Right renal cortex interstitium (tissue), 3 donors: ENCODE measurements around the gene LRRN2. TPM values are rescaled to one million over a fixed set of nuclear protein-coding genes. Genes with fewer than 3 reads are reported as not detected.

Source experiments
- DNase-seq, 3 donors: peaks; one replicate each; pipeline ENCODE4 v3.0.0-alpha.2; 2013; ENCODE audit warnings: low read depth in 3 of 3, low spot score in 2 of 3
- polyA plus RNA-seq, 3 donors: library from polyadenylated mRNA; unstranded; fragments of 120-200 nt; gene quantifications; one replicate each; pipeline ENCODE4 v1.2.1, GENCODE V29; 2013; ENCODE audit not compliant: insufficient read length in 3 of 3

Gene LRRN2
- polyA plus RNA-seq, 3 donors, result 10.6 to 10.7 (median 10.6) TPM

DNA sequence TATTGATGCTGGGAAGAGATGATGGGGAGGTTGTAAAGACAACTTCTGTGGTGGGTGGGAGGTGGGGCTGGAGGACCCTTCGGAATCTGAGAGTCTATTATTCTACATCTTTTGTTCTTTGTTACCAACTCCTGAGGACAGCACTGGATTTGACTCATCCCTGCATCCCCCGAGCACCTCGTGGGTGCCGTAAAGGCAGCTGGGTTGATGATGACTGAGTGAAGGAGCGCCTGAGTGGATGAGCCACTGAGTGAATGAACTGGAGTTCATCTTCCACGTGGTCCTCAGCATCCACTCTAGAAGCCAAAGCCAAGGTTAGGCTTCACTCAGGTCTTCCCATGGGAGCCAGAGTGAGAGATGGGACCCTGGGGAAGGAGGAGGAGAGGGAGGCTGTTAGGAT is 77.6 kb downstream of the LRRN2 start:
- no peak for DNase-seq

DNA sequence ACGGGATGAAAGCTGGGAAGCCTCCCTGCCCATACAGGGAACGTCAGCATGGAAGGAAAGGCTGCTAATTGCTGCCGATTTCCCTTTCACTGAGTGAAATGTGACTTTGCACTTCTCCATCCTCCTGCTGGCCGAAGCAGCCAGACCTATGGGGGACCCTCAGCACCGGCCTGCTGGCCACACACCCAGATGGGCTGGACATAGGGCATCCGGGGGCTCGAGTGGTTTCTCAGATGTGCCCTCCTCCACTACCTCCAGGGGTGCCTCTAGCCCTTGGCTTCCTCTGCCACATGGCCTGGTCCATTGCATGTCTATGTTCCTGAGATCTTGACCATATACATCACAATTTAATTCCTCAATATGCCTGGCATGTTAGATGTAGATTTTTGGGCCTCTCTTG is 79.7 kb downstream of the LRRN2 start:
- no peak for DNase-seq

DNA sequence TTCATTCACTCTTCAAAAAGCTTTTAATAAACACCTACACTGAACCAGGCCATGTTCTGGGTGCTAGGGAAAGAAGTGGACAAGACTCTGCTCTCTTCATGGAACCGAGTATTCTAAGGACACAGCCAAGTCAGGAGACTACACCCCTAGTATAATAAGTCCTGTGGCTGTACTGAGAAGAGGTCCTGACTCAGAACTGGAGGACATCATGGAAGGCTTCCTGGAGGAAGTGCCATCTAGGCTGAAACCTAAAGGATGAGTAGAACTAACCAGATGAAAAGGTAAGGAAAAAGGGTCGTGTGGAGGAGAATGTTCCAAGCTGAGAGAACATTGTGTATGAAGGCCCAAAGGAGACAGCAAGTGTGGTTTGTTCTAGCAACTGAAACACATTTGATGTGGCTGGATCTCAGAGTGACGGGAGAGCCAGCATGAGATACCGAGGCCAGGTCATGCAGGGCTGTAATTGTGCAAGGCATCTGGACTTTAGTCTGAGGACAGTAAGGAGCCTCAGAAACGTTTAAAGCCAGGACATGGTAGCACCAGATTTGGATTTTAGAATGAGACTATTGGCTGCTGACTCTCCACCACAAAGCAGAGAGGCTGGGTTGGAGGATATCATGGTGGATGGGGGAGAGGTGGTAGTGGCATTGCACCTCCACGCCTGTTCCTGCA is 82.5 kb downstream of the LRRN2 start:
- no peak for DNase-seq

DNA sequence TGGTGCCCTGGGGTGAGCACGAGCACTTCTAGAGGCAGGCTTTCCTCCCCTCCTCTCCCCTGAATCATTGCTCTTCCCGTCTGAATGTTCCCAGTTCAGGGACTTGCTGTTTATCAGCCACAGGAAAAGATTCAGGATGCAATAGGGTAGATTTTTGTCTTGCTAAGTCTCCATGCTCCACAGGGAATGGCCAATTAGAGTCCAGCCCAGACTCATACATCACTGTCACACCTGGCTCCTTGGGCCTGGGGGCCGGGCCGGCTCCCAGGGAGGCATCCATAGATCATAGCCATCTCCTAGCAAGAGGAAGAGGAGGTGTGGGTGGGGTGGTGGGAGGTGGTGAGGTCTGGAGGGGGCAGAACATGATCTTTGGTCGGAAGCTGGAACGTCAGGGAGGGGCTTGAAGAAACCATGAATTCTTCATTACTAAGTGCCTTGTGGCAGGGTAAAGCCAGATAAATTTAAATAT is 83.4 kb downstream of the LRRN2 start:
- no peak for DNase-seq

DNA sequence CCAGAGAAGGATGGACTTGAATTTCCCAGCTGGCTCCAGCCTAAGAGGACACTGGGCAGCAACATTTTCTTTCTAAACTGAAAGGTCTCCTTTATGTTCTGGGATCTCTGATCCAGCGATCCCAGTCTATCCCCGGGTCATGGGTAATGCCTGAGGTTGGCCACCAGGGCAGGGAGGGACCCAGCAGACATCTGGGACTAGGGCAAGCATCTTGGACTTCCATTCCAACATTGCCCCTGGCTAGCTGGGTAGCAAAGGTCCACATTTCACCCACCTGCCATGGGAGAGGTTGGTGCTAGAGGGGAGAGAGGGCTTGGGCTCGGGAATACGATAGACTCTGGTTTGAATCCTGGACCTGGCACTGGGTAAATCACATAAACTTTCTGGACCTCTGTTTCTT is 84.6 kb downstream of the LRRN2 start:
- DNase-seq, result no peak

DNA sequence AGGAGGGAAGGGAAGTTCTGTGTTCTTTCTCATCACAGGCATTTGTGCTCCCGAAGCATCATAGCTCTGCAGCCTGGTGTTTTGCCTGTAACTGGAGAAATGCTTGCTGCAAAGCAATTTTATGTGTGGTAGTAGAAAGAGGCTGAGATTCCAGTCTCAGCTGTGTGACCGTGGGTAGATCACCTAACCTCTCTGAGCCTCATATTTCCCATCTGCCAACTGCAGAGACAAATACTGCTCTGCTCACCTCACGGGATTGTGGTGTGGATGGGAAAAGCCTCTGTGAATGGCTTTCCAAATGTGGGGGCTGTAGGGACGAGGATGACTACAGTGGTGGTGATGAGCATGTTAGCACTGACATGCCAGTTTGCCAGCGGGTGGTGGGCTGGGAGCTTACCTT is 85.3 kb downstream of the LRRN2 start:
- DNase-seq, result no peak

DNA sequence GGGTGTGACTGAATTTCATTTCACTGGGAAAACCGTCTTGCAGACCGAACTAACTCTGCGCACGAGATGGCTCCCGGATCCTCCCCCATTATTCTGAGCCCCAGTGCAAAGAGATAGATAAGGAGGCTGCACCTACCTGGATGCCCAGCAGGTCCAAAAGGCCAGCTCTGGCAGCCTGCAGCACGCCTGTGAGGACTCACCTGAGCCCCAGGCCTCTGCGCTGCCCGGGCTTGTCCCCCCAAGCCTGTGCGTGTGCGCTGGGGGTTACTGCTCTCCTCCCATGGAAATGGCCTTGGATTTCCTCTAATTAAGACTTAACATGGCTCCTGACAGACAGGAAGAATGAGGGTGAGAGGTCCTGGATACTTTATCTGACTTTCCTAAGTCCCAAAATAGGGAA is 85.9 kb downstream of the LRRN2 start:
- DNase-seq, result no peak

DNA sequence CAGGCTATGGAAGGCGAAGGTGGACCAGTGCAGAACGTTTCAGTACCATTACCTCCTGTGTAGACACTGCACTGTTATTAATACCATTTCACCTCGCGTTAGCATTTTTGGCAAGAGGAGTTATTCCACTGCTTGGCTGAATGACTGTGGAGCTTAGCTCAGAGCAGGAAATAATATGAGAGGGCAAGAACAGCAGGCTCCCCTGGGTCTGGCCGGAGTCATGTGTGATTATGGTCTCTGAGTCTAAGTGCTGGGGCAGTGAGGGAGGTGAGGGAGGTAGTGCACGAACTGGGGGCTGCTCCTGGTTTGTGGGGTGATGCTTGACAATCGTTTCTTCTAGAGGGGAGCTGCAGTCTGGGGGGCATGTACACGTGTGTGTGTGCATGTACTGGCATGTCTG is 86.4 kb downstream of the LRRN2 start:
- DNase-seq, result no peak

DNA sequence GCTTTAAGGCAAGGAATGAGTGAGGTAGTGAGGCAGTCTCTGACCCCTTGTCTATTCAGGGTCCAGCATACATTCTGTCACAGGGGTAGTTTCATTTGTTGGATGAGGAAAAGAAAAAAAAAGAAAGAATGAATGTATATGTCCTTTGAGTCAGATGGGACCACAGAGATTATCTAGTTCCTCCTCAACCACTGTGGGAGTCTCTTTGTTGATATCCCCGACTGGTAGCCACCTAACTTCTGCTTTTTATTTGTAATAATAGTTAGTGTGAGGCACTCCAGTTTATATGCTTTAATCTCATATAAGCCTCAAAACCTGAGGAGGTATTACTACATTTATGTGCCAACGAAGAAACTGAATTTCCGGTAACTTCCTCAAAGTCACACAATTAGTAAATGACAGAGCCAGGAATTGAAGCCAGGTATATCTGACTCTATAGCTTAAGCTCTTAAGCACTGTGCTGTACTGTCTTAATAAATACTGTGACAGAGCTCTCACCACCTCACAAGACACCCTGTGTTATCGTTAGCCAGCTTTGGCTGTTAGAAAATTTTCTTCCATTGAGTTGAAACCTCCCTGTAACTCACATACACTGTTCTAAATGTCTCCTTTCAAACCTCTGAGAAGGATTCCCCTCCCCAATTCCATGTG is 87.1 kb downstream of the LRRN2 start:
- DNase-seq, result no peak

DNA sequence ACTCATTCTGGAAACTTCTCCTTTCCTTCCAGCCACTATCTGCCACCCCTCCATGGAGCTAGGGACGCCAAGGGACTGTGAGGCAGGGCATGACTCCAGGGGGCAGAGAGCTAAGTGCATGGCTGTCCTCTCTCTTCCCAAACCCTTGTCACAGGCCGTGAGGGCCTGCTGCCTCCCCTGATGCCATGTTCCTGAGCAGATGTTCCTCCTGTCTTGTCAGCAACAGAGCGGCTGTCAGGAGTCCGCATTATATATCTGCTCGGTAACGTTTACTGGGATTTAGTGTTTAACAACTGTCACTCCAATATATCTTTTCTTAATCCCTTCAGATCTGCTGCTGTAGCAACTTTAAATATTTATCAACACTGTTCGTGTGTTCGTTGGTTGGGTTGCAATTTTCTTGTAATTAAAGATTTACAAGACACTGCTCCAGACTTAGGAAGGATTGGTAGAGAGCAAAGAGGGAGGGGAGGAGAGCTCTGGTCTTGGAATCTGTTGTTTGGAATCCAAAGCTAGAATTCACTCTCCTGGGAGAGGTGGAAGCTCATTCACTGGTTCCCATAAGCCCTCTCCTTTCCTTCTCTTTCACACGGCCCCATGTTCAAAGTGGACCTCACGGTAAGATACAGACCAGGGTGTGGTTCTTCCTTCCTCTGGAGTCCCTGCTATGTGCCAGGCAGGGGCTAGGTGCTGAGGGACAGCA is 93.1 kb downstream of the LRRN2 start:
- DNase-seq, result no peak

DNA sequence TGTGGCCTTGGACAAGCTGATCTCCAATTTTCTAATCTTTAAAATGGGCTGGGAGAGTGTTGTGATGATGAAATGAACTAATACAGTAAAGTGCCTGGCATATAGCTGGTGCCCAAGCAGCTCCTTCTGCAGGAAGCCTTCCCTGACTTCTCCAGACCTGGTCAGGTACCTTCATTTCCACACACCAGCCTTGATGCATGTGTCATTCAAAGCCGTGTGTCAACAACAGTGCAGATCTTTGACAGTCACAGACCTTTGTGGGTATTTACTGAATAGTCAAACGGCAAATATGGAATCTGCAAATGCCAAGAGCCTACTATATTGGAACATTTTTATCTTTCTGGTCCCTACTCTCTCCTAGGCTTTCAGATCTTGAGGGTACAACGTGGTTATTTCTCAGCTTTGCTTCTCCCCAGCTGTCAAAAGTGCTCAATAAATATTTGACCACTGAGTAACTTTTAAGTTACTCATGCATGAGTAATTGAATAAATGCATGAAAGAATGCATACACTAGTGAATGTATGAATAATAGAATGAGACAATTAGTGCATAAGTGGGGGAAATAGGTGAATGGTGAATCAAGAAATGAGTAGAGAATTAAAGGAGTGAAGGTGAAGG is 94.0 kb downstream of the LRRN2 start:
- no peak for DNase-seq

DNA sequence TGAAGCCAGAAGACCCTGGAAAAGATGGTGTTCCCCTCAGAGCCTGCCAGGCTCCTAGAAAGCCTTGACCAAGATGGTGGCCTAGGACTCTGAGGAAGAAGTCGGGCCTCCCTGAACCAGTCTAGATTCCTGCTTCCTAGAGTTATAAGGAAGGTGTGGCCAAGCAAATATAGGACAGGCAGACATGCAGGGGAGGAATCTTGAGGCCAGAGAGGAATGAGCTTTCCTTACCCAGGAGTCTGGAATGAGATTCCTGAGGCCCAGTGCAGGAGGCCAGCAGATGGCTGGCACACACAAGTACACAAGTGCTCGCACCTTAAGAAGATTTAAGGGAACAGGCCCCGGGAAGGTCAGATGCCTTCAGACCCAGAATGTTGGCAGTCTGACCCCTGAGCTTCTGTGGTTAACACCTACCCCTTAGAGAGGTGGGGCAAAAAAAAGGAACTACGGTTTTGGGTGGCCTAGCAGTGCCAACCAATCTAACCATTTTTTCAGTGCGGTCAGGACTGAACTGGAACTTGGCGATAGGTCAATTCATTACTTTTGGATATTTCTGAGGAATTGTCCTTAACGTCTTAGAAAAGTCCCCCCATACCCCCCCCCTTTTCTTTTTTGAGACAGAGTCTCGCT is 96.0 kb downstream of the LRRN2 start:
- DNase-seq, result no peak

DNA sequence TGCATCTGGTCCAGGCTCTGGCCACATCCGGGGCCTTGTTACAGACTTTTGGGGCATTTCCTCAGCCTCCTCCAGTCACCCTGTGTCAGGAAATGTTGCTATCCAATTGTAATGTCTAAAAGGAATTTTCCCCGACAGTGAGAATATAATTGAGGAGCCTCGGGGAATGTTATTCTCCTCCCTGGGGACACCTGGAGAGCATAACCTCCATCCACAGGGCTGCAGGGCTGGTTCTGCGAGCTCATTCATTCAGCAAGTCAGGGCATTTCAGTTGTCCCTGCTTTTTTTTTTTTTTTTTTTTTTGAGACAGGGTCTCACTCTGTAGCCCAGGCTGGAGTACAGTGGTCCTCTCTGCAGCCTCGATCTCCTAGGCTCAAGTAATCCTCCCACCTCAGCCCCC is 96.7 kb downstream of the LRRN2 start:
- no peak for DNase-seq

DNA sequence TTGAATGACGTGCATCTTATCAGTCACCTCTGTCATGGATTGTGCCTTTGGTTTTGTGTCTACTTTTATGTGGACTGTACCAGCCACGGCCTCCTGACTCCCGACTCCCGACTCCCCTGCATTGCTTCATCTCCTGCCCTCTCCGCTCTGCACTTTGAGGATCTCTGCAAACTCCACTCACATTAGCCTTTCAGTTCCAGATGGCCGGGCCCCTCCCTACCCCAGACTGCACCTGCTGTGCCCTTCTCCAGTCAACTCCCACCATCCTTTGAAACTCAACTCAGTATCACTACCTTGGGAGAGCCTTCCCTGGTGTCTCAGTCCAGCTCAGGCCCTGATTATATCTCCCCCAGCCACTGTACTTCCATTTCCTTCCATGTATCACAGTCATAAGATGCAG is 97.9 kb downstream of the LRRN2 start:
- DNase-seq, result no peak

DNA sequence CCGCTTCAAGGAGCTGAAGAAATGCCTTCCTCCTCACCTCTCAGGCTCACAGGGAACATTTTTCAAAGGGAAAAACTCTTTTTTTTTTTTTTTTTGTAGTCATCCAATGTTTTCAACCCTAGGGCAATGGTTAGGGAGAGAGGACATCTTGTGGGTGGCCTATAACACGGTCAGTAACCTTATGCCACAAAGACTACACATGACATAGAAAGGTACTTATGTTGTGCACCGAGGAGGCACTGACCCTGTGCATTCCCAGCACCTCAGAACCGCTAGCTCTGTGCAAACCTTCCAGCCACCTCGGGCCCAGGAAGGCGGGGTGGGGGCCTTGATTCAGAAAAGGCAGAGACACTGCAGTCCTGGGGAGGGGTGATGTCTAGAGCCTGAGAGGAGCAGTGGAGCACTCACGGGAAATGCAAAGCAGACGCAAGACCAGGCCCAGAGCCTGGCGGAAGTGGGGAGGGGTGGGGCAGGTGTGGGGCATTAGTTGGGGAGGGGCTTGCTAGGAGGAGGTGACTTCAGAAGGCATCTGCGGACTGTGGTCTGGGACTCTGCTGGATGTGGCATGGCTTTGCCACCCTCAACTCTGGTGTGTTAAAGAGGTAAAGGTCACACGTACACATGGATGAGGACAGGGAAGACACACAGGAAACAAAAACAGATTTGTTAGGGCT is 100.7 kb downstream of the LRRN2 start:
- DNase-seq, result no peak

DNA sequence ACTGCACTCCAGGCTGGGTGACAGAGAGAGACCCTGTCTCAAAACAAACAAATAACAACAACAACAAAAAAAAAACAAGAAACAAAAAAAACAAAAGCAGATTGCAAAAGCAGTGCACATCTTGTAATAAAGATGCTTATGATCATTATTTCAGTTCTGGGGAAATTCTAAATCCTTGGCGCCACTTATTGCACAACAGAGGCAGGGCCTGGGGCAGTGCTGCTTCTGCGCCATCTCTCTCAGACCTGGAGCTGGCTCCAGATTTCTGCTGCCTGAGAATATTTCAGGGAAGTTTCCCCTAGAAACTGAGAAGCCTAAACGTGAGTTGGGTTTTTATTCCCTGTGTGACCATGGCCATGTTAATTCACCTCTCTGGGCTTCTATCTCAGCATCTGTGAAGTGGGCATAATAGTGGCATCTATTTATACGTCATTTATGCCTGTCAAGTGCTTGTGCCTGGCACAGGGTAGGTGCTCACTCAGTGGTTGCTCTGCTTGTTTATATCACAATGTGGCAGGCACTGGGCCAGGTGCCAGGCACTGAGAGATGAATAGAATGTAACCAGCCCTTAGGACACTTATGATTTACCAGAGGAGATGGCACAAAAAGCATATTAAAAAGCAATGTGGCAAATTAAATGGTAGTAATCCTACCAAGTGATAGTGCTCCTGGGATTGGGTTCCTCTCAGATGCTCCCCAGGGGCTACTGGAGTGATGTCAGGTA is 101.5 kb downstream of the LRRN2 start:
- DNase-seq, result no peak

DNA sequence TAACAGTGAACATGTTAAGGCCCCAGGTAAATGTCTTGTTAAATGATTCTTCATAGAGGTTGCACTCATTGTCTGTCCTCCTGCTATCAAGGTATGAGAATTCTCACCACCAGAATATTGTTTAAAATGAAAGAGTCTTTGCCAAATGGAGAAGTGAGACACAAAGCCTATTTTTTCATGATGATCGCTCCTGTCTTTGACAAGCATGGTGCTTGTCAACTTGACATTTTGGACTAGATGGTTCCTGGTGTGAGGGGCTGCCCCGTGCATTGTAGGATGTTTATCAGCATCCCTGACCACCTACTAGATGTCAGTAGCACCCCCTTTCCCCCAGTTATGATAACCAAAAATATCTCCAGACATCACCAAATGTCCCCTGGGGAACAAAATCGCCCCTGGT is 103.8 kb downstream of the LRRN2 start:
- DNase-seq, result no peak

DNA sequence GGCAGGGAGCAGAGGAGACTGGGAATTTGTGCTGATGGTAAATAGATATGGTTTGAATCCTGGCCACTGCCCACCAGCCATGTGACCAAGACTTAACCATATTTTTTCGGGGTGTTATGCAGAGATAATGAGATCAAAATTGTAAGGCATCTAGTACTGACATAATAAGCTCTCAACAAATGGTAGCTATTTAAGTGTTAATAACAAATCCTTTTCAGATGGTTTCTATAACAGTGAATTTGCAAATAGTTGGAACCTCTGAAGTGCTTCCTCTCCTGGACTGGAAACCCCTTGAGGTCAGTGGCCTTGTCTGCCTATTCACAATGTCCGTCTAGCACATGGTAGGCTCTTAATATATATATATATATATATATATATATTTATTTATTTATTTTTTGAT is 104.7 kb downstream of the LRRN2 start:
- DNase-seq, result no peak

DNA sequence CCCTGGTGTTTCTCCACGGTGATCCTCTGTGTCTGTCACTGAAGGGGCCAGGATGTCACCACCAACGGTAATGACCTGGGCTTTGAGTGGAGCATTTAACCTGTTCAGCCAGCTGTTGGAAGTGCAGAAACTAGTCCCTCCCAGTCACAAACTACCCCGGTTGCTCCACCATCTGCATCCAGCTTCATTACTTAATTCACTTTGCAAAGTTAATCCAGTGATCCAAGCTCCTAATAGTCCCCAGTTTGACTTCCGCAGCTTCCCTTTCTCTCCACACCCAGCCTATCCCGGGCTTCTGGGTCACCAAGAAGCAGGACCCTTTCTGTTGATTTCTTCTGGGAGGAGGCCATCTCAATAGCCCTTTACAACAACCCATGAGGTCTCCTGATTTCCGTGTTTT is 105.9 kb downstream of the LRRN2 start:
- no peak for DNase-seq
